HG02885 (cell line): ENCODE measurements around the gene CYP4F2.
"Not testable (repeated sequence)": the region's sequence is repeated elsewhere in the genome, so short reads cannot be mapped to it uniquely, and the experiment has no call there.

Experiments
- ATAC-seq: cut with Tn5 transposase; IDR thresholded peaks from one replicate; pipeline ENCODE4 v1.9.1; 2021; ENCODE audit warnings: mild to moderate bottlenecking; ENCODE audit not compliant: unreplicated experiment, poor library complexity

The CYP4F2 gene

DNA sequence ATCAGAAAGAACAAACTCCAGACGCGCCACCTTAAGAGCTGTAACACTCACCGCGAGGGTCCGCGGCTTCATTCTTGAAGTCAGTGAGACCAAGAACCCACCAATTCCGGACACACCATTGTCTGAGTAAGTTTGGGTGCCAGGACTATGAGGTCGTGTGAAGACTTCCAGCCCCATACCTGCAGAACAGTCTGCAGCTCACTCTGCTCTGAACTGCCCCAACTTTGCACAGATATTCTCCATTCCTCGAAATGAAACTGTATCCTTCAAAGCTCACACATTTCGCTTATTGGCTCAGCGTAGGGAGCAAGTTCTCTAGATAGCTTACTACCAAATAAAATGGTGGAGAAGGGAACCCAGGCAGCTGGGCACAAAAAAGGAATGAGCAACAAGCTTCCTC, 2.6 kb upstream of the CYP4F2 start:
- ATAC-seq: no peak

DNA sequence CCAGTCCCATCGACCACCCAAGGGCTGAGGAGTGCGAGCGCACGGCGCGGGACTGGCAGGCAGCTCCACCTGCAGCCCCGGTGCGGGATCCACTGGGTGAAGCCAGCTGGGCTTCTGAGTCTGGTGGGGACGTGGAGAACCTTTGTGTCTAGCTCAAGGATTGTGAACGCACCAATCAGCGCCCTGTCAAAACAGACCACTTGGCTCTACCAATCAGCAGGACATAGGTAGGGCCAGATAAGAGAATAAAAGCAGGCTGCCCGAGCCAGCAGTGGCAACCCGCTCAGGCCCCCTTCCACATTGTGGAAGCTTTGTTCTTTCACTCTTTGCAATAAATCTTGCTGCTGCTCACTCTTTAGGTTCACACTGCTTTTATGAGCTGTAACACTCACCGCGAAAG, 2.2 kb upstream of the CYP4F2 start:
- not testable (repeated sequence) for ATAC-seq

DNA sequence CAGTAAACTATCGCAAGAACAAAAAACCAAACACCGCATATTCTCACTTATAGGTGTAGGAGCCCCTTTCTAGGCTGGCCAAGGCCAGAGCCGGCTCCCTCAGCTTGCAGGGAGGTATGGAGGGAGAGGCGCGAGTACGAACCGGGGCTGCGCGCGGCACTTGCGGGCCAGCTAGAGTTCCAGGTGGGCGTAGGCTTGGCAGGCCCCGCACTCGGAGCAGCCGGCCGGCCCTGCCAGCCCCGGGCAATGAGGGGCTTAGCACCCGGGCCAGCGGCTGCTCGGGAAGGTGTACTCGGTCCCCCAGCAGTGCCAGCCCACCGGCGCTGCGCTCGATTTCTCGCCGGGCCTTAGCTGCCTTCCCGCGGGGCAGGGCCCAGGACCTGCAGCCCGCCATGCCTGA, 1.7 kb upstream of the CYP4F2 start:
- not testable (repeated sequence) for ATAC-seq

GRCh38 chr19:15897026-15897737, 692 bp downstream of the CYP4F2 start:
- ATAC-seq: no peak

- ATAC-seq: no peak
Measured at GRCh38 chr19:15895876-15896430, 1.9 kb downstream of the CYP4F2 start.

DNA sequence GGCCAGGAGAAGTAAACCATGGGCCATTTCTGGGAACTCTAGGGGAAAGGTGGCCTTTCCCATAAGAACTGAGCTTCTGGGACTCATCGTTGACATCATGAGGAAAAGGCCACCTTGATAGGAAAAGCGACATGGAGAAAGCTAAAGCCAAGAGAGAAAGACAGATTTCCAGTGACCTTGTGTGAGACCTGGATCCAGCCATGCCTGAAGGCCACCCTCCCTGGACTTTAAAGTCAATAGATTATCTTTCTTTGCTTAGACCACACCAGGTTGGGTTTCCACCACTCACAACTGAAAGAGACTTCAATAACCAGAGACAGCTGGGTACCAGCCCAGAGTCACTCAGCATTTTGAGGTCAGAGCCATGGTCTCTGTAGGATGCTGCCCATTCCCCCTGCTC, 3.5 kb downstream of the CYP4F2 start:
- ATAC-seq: no peak

DNA sequence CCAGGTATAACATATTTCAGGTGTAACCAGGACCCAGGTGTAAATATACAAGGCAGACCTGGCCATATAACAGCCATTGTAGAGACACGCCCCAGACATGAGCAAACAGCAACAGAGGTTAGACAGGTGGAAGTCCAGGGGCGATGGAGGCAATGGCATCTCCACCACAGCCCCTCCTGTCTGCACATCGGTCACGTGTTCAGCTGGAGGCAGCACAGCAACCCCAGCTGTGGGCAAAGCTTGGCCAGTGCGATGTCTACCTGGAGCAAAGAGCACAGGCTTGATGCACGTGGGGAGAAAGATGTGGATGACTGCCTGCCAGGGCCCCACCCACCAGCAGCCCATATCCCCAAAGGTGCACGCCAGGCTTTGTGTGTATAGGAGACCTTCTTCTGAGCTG, 4.4 kb downstream of the CYP4F2 start:
- ATAC-seq: no peak

- no peak for ATAC-seq
Measured at GRCh38 chr19:15892012-15892411, 5.9 kb downstream of the CYP4F2 start.

- ATAC-seq: no peak
Measured at GRCh38 chr19:15891434-15891833, 6.4 kb downstream of the CYP4F2 start.

GRCh38 chr19:15889339-15889738, 8.5 kb downstream of the CYP4F2 start:
- ATAC-seq: not testable (repeated sequence)

DNA sequence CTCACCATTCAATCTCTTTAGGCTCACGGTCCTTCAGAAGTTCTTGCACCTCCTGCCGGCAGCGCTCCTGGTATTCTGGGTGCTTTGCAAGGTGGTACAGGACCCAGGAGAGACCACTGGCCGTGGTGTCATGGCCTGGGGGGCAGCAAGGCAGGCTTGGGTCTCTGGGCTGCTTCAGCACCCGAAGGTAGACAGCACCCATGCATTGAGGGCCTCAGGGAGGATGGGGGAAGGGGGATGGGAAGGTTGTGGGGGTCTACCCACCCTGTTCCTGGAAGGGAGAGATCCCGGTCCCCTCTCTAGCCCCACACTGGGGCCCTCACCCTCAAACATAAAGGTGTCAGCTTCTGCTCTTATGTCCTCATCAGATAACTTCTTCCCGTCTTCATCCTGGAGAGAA, 12.0 kb downstream of the CYP4F2 start:
- no peak for ATAC-seq

- ATAC-seq: no peak
Measured at GRCh38 chr19:15885167-15885566, 12.7 kb downstream of the CYP4F2 start.

DNA sequence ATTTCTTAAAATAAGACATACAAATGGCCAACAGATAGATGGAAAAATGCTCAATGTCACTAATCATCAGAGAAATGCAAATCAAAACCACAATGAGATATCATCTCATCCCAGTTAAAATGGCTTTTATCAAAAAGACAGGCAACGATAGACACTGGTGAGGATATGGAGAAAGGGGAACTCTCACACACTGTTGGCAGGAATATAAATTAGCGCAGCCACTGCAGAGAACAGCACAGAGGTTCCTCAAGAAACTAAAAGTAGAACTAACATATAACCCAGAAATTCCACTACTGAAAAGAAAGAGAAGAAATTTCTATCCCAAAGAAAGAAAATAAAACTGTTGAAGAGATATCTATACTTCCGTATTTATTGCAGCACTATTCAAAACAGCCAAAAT, 14.5 kb downstream of the CYP4F2 start:
- ATAC-seq: not testable (repeated sequence)

- no peak for ATAC-seq
Measured at GRCh38 chr19:15874821-15875474, 22.9 kb downstream of the CYP4F2 start.

DNA sequence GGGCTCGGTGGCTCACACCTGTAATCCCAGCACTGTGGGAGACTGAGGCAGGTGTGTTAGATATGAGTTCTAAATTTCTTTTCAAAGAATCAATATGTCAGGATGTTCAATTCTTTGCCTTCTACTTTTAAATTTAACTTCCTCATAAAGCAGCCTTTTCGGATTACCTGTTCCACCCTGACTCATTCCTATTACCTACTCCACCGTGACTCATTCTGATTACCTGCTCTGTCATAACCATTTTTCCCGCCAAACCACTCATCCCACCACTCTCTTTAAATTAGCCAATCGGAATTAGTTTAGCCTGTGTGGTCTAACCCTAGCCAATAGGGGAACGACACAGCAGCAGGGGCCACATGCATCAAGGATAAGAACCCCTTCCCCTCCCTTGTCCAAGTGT, 24.1 kb downstream of the CYP4F2 start:
- not testable (repeated sequence) for ATAC-seq

DNA sequence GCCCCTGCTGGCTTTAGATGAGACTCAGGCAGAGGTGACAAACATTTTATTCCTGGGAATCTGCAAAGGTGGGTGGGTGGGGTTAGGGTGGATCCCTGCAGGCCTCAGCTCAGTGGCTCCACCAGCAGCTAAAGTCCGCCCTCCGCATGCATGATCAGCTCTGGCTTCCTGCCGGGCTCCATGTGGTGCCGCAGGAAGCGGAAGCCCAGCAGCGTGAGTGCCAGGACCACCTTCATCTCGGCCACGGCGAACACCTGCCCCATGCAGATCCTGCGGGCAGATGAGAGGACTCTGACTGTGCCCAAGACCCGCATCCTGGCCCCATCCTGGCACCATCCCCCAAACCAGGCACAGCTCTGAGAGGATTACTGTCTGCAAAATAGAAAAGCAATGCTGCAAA, 26.3 kb downstream of the CYP4F2 start:
- ATAC-seq: no peak

DNA sequence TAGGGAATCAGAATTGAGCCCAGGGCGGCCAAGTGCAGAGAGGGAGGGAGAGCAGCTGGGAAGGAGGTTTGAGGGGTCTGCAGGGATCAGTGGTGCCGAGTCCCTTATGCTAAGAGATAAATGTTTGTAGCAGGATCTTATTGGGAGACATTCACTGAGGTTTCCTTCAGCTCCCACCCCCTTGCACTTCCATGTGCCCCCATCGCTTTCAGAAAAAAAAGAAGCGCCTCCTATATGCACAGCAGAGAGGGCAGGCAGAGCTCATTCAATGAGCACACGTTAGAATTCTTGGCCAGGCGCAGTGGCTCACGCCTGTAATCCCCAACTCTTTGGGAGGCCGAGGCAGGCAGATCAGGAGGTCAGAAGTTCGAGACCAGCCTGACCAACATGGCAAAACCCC, 28.0 kb downstream of the CYP4F2 start:
- ATAC-seq: no peak

DNA sequence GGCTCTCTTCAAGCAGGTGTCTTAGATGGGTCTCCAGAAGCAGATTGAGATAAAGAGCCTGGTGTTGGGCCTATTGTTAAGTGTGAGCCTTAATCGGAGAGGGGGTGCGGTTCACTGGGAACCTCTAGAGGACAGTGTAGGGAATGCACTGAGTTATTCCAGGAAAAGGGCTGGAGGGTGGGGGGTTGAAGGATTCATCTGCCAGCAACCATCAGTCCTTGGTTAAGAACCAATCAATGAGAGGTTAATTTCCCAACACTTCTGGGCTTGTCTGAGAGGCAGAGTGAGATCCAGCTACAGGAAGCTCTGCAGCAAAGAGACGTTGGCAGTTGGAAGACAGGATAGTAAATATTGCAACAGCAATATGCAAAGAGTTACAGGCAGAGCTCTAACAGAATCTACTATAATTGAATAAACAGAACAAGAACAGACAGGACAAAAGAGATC, 28.7 kb downstream of the CYP4F2 start:
- ATAC-seq: no peak

DNA sequence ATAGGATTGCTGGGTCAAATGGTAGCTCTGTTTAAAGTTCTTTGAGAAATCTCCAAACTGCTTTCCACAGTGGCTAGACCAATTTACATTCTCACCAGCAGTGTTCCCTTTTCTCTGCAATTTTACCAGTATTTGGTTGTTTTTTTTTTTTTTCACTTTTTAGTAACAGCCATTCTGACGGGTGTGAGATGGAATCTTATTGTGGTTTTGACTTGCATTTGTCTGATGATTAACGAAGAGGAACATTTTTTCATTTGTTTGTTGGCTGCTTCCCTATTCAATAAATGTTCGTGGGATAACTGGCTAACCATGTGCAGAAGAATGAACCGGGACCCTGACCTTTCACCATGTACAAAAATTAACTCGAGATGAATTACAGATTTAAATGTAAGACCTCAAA, 31.2 kb downstream of the CYP4F2 start:
- ATAC-seq: no peak

DNA sequence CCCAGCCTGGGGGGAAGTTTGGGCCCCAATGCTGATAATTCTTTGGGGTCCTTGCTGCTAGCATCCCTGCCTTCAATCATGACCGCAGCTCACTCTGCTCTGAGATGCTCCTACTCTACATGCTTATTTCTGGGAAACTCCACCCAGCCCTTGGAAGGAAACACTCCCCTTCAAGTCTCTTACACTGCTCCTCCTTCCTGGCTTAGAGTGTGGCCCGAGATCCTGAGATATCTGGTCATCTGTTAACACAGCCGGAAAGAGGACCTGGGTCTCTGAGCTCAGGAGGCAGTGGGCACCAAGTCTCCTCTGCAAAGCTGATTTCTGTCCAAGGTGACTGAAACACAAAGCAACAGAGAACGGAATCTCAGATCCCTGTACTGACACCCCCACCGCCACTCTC, 33.0 kb downstream of the CYP4F2 start:
- no peak for ATAC-seq

DNA sequence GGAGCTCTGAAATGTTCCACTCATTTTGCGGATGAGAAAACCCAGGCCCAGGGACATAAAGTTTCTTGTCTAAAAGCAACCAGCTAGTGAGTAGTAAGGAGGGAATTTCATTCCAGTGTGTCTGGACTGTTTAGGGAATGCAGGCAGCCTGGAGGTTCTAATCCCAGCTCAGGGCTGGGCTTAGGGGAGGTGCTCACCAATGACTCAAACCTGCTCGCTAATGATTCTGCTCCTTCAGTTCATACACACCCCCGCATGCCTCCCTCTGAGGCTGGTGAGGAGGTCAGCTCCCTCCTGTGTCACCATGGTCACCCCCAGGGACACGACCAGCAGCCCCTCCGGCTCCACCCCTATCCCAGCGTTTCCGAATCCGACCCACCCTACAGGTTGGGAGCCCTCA, 34.6 kb downstream of the CYP4F2 start:
- ATAC-seq: no peak

GRCh38 chr19:15862444-15862843, 35.4 kb downstream of the CYP4F2 start:
- ATAC-seq: no peak
